HK-2 (cell line): ENCODE results near the gene TOM1L2.

Experiments used
- DNase-seq: peaks from one replicate; pipeline ENCODE4 v3.0.0-alpha.2; 2018; ENCODE audit not compliant: unreplicated experiment

Gene TOM1L2

DNA sequence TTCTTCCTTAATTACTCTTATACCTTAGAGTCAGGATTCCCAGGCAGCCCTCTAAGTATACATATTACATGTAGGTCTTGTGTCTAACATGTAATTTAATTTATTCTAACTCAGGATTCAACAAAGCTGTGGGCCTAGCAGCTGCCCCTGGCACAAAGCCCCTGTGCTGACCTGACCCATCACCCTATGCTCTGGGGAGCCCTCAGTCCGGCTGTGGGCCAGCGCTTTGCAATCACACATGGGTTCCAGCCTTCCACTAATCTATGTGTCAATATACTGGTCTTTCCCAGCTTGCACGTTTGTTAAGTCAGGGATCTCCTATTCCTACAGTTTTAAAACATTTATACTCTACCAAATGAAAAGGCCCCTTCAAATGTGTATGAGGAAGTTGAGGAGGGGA, 72.7 kb downstream of the TOM1L2 start:
- no peak for DNase-seq

DNA sequence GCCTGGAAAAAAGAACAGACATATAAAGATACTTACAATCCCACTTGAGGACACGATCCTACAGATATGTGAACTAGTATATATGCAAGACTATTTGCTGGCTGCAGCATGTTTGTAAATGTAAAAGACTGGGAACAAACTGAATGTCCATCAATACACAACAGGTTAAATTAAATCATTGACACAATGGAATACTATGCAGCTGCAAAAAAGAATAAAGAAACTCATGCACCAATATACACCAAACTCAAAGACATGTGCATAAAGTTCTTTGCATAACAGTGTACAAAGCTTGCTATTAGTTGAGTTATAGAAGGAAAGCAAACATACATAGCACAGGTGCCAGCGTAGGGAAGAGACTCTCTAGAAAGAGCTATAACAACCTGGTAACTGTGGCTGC, 73.5 kb downstream of the TOM1L2 start:
- DNase-seq, result no peak

DNA sequence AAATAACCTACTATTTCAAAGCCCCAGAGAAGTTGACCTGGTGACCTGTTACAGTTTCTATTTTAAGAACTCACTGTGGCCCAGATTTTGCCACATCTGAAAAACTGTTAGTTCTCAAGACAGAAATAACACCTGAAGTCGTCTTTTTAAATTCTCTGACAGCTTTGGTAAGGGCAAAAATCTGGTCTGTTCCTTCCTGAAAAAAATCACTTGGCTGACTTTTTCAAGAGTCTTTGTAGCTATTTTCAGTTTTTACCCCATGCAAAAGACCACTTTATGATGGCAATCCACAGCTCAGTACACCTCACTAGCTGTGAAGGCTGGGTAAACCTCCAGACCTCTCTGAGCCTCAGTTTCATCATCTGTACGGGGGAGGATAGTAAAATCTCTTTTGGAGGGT, 74.8 kb downstream of the TOM1L2 start:
- no peak for DNase-seq

DNA sequence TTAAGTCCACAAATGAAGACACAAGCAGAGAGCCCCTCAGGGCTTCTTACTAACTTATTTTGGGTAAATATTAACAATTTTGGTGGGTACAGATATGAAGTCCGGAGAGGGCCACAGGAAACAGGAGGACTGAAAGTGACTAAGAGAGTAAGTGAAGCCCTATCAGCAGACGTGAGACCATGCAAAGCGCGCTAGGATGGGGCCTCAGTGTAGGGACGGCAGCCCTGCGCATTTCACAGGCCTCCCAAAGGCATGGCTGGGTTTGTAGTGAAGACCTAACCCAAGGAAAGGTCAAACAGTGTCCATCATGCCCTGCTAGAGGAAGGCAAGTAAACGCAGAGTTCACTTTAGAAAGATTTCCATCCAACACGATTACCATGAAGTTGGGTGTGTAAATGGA, 75.5 kb downstream of the TOM1L2 start:
- no peak for DNase-seq

DNA sequence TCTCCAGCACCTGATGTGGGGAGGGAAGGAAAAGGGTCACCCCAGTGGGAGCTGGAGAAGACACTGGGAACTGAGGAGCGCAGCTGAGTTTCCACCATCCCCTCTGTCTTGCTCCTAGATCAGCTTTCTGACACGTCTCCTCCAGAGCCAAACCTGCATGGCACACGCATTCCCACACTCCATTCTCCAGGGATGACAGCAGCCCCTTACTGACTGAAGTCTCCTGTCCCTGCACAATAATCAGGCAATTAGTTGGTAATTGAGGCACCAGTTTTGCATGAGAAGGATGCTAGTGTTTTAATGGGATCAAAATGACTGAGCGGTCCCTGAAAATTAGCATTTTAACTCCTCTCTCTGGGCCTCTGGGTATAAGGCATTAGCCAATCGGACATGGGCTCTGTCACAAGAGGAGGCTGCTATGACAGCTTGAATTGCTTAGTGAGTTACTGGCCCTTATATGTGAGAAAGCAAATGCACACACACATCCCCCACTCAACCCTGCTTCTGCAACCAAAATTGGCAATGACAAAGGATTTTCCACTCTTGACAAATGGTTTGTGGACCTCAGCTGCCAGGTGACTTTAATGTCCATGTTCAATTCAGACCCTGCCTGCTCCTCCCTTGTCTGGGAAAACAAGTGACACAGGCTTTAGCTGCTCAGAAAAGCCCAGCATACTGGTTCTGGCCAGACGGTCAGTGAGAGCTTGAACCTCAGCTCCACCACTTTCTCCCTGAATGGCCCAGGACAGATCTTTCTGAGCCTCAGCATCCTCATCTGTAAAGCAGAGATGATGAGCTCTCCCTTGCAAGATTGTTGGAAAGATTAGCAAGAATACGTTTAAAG, 78.2 kb downstream of the TOM1L2 start:
- DNase-seq, result no peak

DNA sequence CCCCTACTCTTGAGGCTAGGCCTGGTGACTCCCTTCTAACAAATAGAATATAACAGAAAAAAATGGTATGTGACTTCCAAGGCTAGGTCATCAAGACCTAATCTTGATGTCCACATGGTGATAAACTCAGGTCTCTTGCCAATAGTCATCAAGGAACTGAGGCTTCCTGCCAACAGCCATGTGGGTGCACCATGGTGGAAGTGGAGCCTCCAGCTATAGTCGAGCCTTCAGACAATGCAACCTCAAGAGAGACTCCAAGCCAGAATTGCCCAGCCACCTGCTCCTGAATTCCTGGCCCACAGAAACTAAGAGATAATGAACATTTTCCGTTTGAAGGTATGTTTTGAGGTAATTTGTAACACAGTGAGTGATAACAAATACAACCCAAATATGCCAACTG, 79.5 kb downstream of the TOM1L2 start:
- DNase-seq, result no peak

DNA sequence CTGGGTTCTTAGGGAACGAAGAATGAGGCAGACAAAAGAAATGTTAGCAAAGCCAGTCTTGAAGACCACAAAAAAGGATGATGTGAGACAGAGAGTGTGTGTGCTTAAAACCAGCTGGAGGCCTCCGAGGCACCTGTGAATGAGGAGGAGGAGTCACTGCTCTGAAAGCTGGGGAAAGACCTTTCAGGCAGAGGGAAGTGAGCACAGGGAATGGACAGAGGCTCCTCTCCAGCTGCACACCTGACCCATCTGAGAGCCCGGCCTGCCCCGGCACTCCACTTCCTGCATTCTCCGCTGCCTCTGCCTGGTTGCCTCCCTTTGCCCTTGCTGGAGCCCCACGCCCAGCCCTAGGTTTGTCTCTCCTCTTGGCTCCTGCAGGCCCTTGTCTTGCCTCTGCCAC, 80.2 kb downstream of the TOM1L2 start:
- DNase-seq, result no peak

DNA sequence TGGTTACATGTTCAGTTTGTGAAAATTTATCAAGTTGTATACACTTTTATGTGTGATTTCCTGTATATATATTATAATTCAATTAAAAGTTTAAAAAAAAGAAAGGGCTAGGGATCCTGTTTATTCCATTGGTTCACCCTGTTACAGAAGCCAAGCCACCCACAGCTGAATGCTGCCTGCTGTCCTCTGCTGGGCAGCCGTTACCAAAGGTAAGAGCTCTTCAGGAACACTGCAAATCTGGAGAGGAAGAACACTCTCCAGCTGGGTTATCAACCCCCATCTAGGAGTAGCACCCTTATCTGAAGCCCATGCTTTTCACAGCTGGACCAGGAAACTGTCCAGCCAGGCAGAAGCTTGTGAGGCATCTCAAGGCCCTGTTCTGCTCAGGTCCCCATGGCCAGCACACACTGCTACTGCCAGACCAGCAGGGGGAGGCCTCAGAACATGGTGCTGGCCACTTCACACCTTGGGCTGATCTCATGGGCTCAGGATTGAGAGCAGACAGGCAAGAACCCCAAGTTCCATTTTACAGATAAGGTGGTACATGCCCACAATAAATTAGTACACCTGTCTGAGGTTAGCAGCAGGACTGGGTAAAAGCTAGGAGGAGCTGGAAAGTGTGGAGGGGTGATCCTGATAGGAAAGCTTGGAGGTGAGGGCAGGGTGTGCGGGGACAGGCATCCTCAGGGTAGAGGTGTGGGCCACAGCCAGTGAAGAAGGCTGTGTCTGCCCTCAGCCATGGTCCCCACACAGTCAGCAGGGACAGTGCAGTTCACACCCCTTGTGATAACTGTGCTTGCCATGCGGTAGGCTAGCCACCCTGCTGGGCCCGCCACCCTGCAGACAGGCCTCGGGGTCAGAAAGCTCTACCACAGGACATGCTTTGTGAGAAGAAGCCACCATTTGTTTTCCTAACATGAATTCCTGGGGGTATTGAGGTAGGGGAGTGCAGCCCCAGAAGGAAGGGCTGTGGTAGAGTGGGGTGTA, 81.1 kb downstream of the TOM1L2 start:
- peak; percentile 68 for DNase-seq

DNA sequence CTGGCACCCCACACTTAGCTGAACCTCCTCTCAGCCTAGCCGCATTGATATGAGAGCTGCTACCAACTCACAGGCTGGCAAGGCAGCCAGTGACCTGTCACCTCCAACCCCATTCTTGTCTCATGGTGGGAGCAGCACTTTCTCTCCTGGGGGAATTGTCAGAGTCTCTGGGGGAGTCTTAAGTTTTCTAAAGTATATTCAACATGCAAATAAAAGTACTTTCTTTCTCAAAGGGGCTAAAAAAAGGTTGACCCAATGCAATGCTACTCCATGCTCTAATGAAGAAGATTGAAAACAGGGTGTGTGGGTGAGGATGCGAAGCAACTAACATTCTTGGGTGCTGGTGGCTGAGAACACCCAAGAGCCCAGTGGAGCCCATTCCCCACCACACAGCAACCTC, 82.3 kb downstream of the TOM1L2 start:
- no peak for DNase-seq

DNA sequence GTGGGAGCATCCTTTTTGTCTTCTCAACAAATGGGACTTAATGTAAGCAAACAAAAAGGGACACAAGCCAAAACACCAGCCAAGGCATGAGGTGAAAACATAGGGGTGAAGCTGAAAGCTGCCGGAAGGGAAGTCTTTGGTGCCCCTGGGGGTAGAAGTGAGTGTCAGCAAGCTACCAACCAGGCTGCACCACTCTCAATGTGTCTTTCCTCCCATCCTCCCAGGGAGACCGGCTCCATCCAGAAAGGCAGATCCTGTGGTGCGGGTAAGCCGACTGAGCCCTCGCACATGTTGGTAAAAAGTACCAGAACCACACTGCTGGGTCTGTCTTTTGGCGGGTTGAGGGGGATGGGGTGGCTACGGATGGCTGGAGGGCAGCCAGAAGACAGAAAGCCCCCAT, 83.4 kb downstream of the TOM1L2 start:
- no peak for DNase-seq

DNA sequence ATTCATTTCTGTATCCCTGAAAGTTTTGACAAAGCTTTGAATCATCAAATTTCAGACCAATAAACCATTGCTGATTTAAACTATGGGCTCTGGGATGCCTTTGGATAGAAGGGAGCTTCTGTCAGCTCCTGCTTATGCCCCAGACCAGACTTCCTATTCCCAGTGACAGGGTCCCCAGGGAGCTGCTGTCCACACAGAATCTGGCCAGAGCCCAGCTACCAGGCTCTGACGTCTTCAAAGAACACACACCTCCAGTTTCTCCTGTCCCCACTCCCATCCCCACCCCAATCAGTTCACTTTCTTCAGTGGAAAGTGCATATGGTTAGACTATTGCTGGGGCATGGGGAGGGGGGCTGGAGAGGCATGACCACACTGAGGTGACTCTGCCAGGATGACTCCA, 83.8 kb downstream of the TOM1L2 start:
- no peak for DNase-seq

DNA sequence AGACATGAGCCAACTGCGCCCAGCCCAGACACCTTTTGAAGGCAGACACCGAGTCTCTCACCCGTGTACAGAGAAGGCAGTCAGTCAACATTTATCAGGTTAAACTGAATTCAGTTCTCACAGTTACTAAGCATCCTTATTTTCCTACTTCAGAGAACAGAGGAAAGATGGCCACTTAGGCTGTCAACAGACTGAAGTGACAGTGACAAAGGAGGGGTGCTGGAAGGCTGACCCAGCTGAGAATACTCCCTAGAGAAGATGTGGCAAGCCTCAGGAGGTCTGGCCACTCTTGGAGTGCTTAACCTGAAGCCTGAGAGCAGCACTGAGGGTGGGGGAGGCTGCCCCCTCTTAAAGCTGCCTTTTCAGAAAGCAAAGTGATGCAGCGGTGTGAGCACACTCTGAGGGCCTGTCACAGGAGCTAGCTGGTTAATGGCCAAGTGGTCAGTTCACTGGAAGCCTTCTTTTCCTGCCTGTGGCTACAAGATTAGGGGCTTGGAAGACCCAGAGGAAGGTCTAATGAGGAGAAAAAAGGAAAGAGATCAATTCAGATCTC, 84.4 kb downstream of the TOM1L2 start:
- no peak for DNase-seq

DNA sequence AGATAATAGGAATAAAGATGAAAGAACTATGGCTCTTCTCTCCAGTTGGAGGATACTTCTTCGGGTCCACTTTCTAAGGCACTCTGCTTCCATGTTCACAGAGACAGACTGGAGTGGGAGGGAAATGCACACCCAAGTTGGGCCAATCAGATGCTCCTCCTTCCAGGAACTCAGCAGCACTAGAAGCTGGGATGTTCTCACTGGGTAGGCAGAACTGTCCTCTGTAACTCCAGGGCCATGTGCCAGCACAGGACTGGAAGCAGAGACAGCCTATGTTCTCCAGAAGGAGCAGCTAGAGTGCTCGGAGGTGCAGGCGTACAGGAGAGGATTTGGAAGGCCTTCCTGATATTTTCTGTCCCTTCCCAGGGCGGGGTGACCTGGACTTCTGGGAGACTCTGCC, 85.5 kb downstream of the TOM1L2 start:
- no peak for DNase-seq

DNA sequence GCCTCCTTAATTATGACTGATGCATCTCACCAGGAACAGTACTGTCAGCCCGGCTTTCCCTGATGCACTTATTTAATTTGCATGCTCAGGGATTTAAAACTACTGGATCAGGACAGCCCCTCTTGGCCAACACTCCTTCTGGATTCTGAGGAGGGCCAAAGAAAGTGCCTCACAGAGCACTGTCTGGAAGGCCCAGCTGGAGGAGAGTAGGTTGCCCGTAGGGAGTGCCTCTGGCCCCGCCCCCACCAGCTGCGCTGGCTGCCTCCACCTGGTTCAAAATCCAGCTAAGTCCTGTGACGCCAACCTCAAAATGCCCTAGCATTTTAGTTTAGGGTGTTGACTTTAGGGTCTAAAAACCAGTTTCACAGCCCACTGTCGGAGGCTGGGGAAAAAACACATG, 86.0 kb downstream of the TOM1L2 start:
- no peak for DNase-seq

DNA sequence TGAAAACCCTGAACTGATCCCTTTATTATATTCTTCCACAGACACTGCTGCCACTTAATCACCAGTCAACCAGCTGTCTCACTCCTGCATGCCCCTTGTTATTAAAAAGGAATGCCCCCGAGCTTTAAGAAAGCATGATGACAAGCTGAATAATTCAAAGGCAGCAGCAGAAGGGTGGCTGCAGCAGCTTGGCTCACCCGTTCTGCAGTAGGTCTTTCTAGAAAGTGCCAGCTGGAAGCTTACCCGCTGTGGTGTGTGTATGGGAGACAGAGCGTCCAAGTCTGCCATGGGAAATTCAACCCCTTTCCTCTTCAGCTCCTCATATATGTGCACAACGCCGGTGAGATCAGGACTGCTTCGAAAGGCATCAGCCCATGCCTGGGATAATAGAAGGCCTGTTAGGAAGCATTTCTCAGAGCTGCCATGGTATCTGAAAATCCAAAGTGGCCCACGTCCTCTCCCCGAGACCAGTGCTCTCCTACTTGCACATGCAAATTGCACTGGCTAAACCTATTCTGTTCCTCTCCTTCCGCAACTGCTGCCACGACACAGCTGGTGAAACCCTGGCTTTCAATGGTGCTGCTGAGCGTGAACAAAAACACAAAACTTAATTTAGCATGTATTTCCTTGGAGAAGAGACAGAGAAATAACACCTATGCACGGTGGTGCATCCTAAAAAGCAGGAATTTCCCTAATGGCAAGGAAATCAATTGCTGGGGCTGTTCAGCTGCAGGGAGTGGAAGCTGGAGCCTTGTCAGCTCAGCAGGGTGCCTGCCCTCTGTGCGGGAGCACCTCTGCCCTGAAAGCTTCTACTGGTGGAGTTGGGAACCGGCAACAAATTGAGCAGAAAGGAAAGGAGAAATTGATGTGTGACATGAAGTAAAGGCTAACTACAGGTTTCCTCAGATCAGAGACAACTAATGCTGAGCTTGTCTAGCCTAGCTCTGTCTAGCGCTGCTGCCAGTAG, 87.5 kb downstream of the TOM1L2 start:
- no peak for DNase-seq

DNA sequence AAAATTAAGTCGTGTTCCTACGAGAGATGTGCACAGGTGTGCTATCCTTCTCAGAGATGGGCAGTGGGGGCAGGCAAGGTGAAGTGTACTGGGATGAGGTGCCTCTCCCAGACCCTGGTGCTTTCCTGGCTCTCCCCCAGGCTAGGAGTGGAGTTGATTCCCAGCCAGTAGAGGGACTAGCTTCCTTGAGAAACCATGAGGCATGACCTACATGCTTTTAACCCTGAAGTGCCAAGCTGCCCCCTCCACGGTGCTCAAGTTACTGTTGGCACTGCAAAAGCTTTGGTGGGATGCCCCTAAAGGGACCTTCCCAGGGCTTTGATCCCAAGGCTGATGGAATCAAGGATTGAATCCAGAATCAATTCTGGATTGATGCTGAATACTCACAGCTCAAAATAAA, 88.4 kb downstream of the TOM1L2 start:
- no peak for DNase-seq

DNA sequence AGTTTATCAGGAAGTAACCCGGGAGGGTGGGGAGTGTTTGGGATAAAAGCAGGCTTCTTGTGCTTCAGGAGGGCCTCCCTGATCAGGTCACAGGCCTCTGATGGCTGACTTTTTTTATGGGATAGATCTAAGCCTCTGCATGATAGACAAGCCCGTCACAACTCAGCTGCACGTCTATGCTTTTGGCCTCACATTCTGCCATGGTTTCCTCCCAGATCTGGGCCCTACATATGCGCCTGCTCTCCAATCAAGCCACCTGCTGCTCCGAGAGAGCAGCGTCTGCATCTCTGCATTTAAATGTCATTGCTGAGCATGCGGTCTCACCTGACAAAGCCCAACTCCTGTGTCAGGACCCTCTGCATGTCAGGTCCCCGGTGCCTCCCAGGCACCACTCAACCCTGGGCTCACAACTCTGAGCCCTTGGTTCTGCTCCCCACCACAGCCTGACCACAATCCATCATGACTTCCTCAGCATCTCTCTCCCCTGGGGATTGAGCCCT, 90.1 kb downstream of the TOM1L2 start:
- no peak for DNase-seq

DNA sequence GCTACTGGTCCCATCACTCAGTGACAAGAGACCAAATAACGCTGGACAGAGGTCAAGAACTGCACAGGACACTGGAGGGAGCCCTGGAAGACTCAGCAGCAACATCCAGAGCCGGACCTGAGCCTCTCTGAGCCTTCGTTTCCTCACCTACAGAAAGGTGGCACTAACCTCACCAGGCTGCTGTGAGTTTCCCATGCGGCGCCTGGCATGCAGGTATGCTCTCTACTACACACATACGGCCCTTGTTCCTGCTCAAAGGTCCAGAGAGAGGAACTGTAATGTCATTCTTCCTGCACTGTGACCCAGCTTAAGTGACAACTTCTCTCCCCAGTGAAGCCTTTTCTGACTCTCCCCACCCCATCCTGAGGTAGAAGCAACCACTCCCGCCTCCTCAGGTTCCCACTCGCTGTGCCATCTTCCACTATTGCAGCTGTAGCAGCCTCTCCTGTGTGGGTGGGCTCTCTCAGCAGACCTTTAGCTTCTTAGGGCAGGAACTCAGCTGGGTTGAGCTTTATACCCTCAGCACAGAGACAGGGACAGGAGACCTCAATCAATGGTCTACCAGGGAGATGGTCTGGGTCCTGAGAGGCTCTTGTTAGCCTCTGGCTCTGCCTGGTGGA, 91.5 kb downstream of the TOM1L2 start:
- no peak for DNase-seq

DNA sequence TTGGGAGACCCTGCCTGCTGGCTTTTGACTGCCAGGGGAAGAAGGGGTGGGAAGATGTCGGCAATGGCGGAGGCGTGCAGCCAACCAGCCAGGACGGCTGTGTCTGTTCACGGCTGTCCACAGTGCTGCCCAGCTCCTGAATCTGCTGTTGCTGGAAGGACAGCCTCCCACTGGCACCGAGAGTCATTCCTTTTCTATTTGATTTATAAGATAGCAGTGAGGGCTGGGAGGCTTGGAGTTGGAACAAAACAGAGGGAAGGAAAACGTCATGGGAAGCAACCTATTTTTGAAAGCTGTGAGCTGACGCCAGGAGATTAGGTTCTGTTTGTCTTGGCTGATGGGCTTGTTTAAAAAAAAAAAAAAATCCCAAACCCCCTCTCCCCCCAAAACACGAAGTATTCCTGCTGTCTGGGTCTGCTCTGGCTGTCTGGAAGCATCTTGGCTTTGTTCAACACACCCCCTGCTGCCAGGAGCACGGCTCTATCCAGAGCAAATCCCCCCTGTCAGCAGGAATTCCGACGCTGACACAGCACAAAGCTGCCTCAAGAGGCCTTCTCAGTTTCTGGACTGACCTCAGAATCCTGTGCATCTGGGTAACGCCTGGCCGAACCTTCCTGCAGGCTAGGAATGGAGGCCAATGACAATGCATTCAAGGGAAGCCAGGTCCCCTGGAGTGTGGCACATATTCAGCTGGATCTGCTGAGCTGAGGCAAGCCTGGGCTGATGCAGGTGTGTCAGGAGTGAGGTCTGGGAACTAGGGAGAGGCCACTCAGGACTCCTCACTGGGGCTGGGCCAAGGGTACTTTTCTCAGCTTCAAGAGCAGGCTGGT, 94.5 kb downstream of the TOM1L2 start:
- peak; percentile 27 for DNase-seq
